SKM-1 (cell line): ENCODE measurements around the gene CNST.
"Not testable (repeated sequence)": the region's sequence is repeated elsewhere in the genome, so short reads cannot be mapped to it uniquely, and the experiment has no call there.

Experiments
- DNase-seq: peaks from one replicate; lab custom pipeline; 2025; ENCODE audit not compliant: unreplicated experiment; lab: John Stamatoyannopoulos, UW

CNST gene

GRCh38 chr1:246554201-246554600 lies 12.1 kb upstream of the CNST start:
- DNase-seq, result no peak

GRCh38 chr1:246558041-246558440 lies 8.2 kb upstream of the CNST start:
- DNase-seq, result no peak

- DNase-seq, result no peak
Observed at GRCh38 chr1:246559310-246559709, 6.9 kb upstream of the CNST start.

GRCh38 chr1:246560833-246561232 lies 5.4 kb upstream of the CNST start:
- DNase-seq, result not testable (repeated sequence)

- no peak for DNase-seq
Observed at GRCh38 chr1:246564839-246565750, 1.2 kb upstream of the CNST start.

- no peak for DNase-seq
Observed at GRCh38 chr1:246565751-246566127, 517 bp upstream of the CNST start.

- peak; percentile 73 for DNase-seq
Observed at GRCh38 chr1:246566813-246567645, 773 bp downstream of the CNST start.

- no peak for DNase-seq
Observed at GRCh38 chr1:246567646-246568235, 1.5 kb downstream of the CNST start.

- DNase-seq, result no peak
Observed at GRCh38 chr1:246569248-246570238, 3.3 kb downstream of the CNST start.

- peak; percentile 66 for DNase-seq
Observed at GRCh38 chr1:246571309-246571708, 5.1 kb downstream of the CNST start.

GRCh38 chr1:246571953-246572352 lies 5.7 kb downstream of the CNST start:
- DNase-seq, result no peak

GRCh38 chr1:246572785-246573184 lies 6.5 kb downstream of the CNST start:
- no peak for DNase-seq

- peak; percentile 58 for DNase-seq
Observed at GRCh38 chr1:246573491-246573890, 7.2 kb downstream of the CNST start.

- DNase-seq, result no peak
Observed at GRCh38 chr1:246576709-246577032, 10.4 kb downstream of the CNST start.

- no peak for DNase-seq
Observed at GRCh38 chr1:246577082-246577719, 10.9 kb downstream of the CNST start.

GRCh38 chr1:246577720-246578106 lies 11.5 kb downstream of the CNST start:
- DNase-seq, result no peak

GRCh38 chr1:246579818-246580217 lies 13.6 kb downstream of the CNST start:
- peak; percentile 51 for DNase-seq

GRCh38 chr1:246580497-246581370 lies 14.5 kb downstream of the CNST start:
- no peak for DNase-seq
